Ishikawa (cell line): ENCODE measurements around the gene CDH16.

Experiments used
- CEBPB ChIP-seq: IDR thresholded peaks from 2 replicates; pipeline ENCODE4 v1.6.1; 2012
- CREB1 ChIP-seq: IDR thresholded peaks from 2 replicates; pipeline ENCODE4 v1.6.1; 2012; ENCODE audit warnings: low read depth
- EGR1 ChIP-seq: IDR thresholded peaks from 2 replicates; pipeline ENCODE4 v1.6.1; 2012
- EP300 ChIP-seq: IDR thresholded peaks from 2 replicates; pipeline ENCODE4 v1.6.1; 2012; ENCODE audit warnings: borderline replicate concordance
- FOXM1 ChIP-seq: IDR thresholded peaks from 2 replicates; pipeline ENCODE4 v1.6.1; 2012; ENCODE audit warnings: low read depth, borderline replicate concordance
- NFIC ChIP-seq: IDR thresholded peaks from 2 replicates; pipeline ENCODE4 v1.6.1; 2012
- RAD21 ChIP-seq: IDR thresholded peaks from 2 replicates; pipeline ENCODE4 v1.6.1; 2012; ENCODE audit warnings: low read depth
- REST ChIP-seq: IDR thresholded peaks from 2 replicates; pipeline ENCODE4 v1.6.1; 2012; ENCODE audit warnings: low read depth, mild to moderate bottlenecking
- TAF1 ChIP-seq: IDR thresholded peaks from 2 replicates; pipeline ENCODE4 v1.6.1; 2012; ENCODE audit warnings: low read depth, mild to moderate bottlenecking

GRCh38 chr16:66950437-66950836 is 31.8 kb upstream of the CDH16 start:
- TF ChIP-seq REST (no peak), FOXM1 (no peak), CEBPB (no peak), TAF1 (no peak), EP300 (no peak), EGR1 (no peak), NFIC (no peak), RAD21 (no peak), CREB1 (no peak)
